ENCODE results near the gene PRRC2C. TPM values are rescaled to one million over a fixed set of nuclear protein-coding genes. Genes with fewer than 3 reads are reported as not detected.

Gene PRRC2C
- total RNA-seq, 2 donors from 2014 or later = 198 to 210 TPM

DNA sequence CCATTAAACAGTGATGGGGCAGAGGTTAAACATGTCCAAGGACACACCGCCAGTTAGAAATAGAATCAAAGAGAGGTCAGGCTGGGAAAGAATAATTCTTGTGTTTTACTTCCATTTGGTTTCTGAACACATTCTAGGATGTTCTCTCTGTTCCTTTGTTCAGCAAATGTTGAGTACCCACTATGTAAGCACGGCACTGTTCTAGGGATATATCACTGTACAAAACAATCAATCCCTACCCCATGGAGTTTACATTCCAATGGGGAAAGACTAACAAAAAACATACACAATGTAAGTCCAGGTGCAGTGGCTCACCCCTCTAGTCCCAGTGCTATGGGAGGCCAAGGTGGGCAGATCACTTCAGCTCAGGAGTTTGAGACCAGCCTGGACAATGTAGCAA is 142.9 kb downstream of the PRRC2C start:
- no peaks in the 10 kb centered on the region for H3K36me3 ChIP-seq (ENCODE audit: control insufficient read depth, insufficient read depth, low read length)
- H3K9ac ChIP-seq (ENCODE audit: extremely low read depth, low read length, poor library complexity, severe bottlenecking) = no peak overlapping the region
- H3K27ac Mint-ChIP-seq = no peak overlapping the region
- H3K27me3 ChIP-seq (ENCODE audit: control insufficient read depth, insufficient read depth, low read length, poor library complexity, severe bottlenecking) = no peaks in the 10 kb centered on the region
- no peak for DNase-seq
- peaks cover 5% of the 10 kb centered on the region for H3K9me3 ChIP-seq (ENCODE audit: control insufficient read depth, low read length)
- H3K4me1 Mint-ChIP-seq = no peaks in the 10 kb centered on the region
- peaks cover 3% of the 10 kb centered on the region for H3K9me3 Mint-ChIP-seq
- TF ChIP-seq, protein P1, sequence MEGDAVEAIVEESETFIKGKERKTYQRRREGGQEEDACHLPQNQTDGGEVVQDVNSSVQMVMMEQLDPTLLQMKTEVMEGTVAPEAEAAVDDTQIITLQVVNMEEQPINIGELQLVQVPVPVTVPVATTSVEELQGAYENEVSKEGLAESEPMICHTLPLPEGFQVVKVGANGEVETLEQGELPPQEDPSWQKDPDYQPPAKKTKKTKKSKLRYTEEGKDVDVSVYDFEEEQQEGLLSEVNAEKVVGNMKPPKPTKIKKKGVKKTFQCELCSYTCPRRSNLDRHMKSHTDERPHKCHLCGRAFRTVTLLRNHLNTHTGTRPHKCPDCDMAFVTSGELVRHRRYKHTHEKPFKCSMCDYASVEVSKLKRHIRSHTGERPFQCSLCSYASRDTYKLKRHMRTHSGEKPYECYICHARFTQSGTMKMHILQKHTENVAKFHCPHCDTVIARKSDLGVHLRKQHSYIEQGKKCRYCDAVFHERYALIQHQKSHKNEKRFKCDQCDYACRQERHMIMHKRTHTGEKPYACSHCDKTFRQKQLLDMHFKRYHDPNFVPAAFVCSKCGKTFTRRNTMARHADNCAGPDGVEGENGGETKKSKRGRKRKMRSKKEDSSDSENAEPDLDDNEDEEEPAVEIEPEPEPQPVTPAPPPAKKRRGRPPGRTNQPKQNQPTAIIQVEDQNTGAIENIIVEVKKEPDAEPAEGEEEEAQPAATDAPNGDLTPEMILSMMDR (conservative IDR thresholded peaks at IDR 0.05) = no peak
- H3K4me3 Mint-ChIP-seq = no peak overlapping the region
- H3K27me3 Mint-ChIP-seq (ENCODE audit: insufficient read depth) = no peaks in the 10 kb centered on the region
- no peak overlapping the region for H3K4me3 ChIP-seq (ENCODE audit: low read length)
- WGBS, 2 experiments (ENCODE audit: insufficient coverage in 1 of 2, insufficient read length in 1 of 2) = 94 to 100% methylated on average over 2 of the region's 2 CpGs
- H3K36me3 Mint-ChIP-seq (ENCODE audit: low read depth) = no peaks in the 10 kb centered on the region
- no peaks in the 10 kb centered on the region for H3K4me1 ChIP-seq (ENCODE audit: control insufficient read depth, insufficient read depth, low read length)
- H3K27ac ChIP-seq (ENCODE audit: low read depth, low read length) = no peak overlapping the region

DNA sequence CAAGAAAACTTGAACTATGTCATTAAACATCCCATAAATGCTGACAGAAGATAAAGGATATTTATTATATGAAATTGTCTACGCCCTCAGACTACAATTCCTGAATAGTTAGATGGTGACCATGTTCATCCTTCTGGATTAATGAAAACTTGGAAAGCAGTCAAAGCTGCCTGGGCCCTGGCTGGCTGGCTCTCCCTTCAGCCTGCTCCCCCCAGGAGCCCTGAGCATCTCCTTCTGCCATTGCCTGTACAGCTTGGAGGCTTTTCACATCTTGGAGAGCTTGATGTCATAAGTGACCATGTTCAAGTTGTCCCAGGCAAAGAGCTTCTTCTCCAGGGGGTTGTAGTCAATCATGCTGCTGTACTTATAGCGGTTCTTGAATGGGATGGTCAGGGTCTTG is 150.3 kb downstream of the PRRC2C start:
- peaks cover 3% of the 10 kb centered on the region for H3K9me3 Mint-ChIP-seq
- no peak overlapping the region for H3K27ac ChIP-seq (ENCODE audit: low read depth, low read length)
- no peak overlapping the region for H3K4me3 Mint-ChIP-seq
- TF ChIP-seq, protein P1 (conservative IDR thresholded peaks at IDR 0.05) = no peak
- no peaks in the 10 kb centered on the region for H3K36me3 Mint-ChIP-seq (ENCODE audit: low read depth)
- no peak overlapping the region for H3K9ac ChIP-seq (ENCODE audit: extremely low read depth, low read length, poor library complexity, severe bottlenecking)
- 94 to 100% methylated on average over 1 to 2 of the region's 2 CpGs for WGBS, 2 experiments (ENCODE audit: insufficient coverage in 1 of 2, insufficient read length in 1 of 2)
- no peak for DNase-seq
- H3K9me3 ChIP-seq (ENCODE audit: control insufficient read depth, low read length) = peaks cover 5% of the 10 kb centered on the region
- H3K4me1 Mint-ChIP-seq = no peaks in the 10 kb centered on the region
- H3K27ac Mint-ChIP-seq = no peak overlapping the region
- H3K4me3 ChIP-seq (ENCODE audit: low read length) = no peak overlapping the region
- no peaks in the 10 kb centered on the region for H3K27me3 Mint-ChIP-seq (ENCODE audit: insufficient read depth)
- H3K27me3 ChIP-seq (ENCODE audit: control insufficient read depth, insufficient read depth, low read length, poor library complexity, severe bottlenecking) = no peaks in the 10 kb centered on the region
- no peaks in the 10 kb centered on the region for H3K36me3 ChIP-seq (ENCODE audit: control insufficient read depth, insufficient read depth, low read length)
- no peaks in the 10 kb centered on the region for H3K4me1 ChIP-seq (ENCODE audit: control insufficient read depth, insufficient read depth, low read length)

DNA sequence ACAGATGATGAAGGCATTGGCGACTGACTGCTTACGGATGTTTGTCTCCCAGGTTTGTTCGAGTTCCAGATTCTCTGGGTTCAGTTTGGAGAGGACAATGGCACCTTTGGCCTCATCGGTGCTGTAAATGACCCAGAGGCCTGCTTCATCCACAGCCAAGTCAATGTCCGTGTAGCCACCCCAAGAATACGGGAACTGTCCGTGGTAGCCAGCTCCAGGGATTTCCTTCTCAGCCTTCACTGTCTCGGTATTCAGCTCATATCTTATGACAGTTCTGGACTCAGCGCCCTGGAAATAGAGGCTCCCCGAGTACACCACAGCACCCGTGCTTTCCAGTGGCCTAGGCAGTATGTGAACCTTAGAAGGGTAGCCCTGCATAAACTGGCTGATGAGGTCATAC is 150.8 kb downstream of the PRRC2C start:
- Mint-ChIP-seq H3K4me3 (no peak overlapping the region), H3K9me3 (peaks cover 3% of the 10 kb centered on the region), H3K36me3 (ENCODE audit: low read depth) (no peaks in the 10 kb centered on the region), H3K27ac (no peak overlapping the region), H3K4me1 (peaks cover 1% of the 10 kb centered on the region), H3K27me3 (ENCODE audit: insufficient read depth) (no peaks in the 10 kb centered on the region)
- WGBS, 2 experiments (ENCODE audit: insufficient coverage in 1 of 2, insufficient read length in 1 of 2) = 86 to 95% methylated on average over 7 to 11 of the region's 11 CpGs
- peak; percentile 68 for DNase-seq
- no peak overlapping the region for H3K9ac ChIP-seq (ENCODE audit: extremely low read depth, low read length, poor library complexity, severe bottlenecking)
- TF ChIP-seq, protein P1 (conservative IDR thresholded peaks at IDR 0.05) = no peak
- H3K27me3 ChIP-seq (ENCODE audit: control insufficient read depth, insufficient read depth, low read length, poor library complexity, severe bottlenecking) = no peaks in the 10 kb centered on the region
- H3K36me3 ChIP-seq (ENCODE audit: control insufficient read depth, insufficient read depth, low read length) = no peaks in the 10 kb centered on the region
- H3K4me1 ChIP-seq (ENCODE audit: control insufficient read depth, insufficient read depth, low read length) = no peaks in the 10 kb centered on the region
- H3K9me3 ChIP-seq (ENCODE audit: control insufficient read depth, low read length) = peaks cover 5% of the 10 kb centered on the region
- no peak overlapping the region for H3K27ac ChIP-seq (ENCODE audit: low read depth, low read length)
- no peak overlapping the region for H3K4me3 ChIP-seq (ENCODE audit: low read length)

All from endodermal cell (in vitro differentiated cells).